ENCODE data around the gene NRXN3.

NRXN3 gene

GRCh38 chr14:78982551-78982950, 812.4 kb downstream of the NRXN3 start:
- TF ChIP-seq CTCF (IDR thresholded peaks at IDR 0.05; ENCODE audit: low read depth, low read length, missing control alignments) = no peak
- no peak overlapping the region for H3K4me3 ChIP-seq (replicated peaks; ENCODE audit: low read depth, low read length)
- DNase-seq (ENCODE audit: extremely low read depth, low read depth) = no peak

- DNase-seq (ENCODE audit: extremely low read depth, low read depth) = no peak
- no peak overlapping the region for H3K4me3 ChIP-seq (replicated peaks; ENCODE audit: low read depth, low read length)
Measured at GRCh38 chr14:78983126-78983525, 813.0 kb downstream of the NRXN3 start.

GRCh38 chr14:78985668-78986381, 815.7 kb downstream of the NRXN3 start:
- no peak overlapping the region for H3K4me3 ChIP-seq (replicated peaks; ENCODE audit: low read depth, low read length)
- no peak for TF ChIP-seq CTCF (IDR thresholded peaks at IDR 0.05; ENCODE audit: low read depth, low read length, missing control alignments)
- peak; percentile 1 for DNase-seq (ENCODE audit: extremely low read depth, low read depth)

More at GRCh38 chr14:78983126-78983525, 813.0 kb downstream of the NRXN3 start:
- TF ChIP-seq CTCF (IDR thresholded peaks at IDR 0.05; ENCODE audit: low read depth, low read length, missing control alignments) = no peak

GRCh38 chr14:78986989-78987388, 816.8 kb downstream of the NRXN3 start:
- no peak overlapping the region for H3K4me3 ChIP-seq (replicated peaks; ENCODE audit: low read depth, low read length)
- TF ChIP-seq CTCF (IDR thresholded peaks at IDR 0.05; ENCODE audit: low read depth, low read length, missing control alignments) = no peak
- no peak for DNase-seq (ENCODE audit: extremely low read depth, low read depth)

GRCh38 chr14:78989221-78989620, 819.0 kb downstream of the NRXN3 start:
- H3K4me3 ChIP-seq (replicated peaks; ENCODE audit: low read depth, low read length) = no peak overlapping the region
- no peak for DNase-seq (ENCODE audit: extremely low read depth, low read depth)
- TF ChIP-seq CTCF (IDR thresholded peaks at IDR 0.05; ENCODE audit: low read depth, low read length, missing control alignments) = no peak

- TF ChIP-seq CTCF (IDR thresholded peaks at IDR 0.05; ENCODE audit: low read depth, low read length, missing control alignments) = no peak
- no peak overlapping the region for H3K4me3 ChIP-seq (replicated peaks; ENCODE audit: low read depth, low read length)
- DNase-seq (ENCODE audit: extremely low read depth, low read depth) = no peak
Measured at GRCh38 chr14:78992867-78993266, 822.7 kb downstream of the NRXN3 start.

GRCh38 chr14:78997811-78998210, 827.6 kb downstream of the NRXN3 start:
- no peak for TF ChIP-seq CTCF (IDR thresholded peaks at IDR 0.05; ENCODE audit: low read depth, low read length, missing control alignments)
- no peak overlapping the region for H3K4me3 ChIP-seq (replicated peaks; ENCODE audit: low read depth, low read length)
- no peak for DNase-seq (ENCODE audit: extremely low read depth, low read depth)

All from HFF-Myc (cell line).